ENCODE results near the gene DCAF12. TPM values are rescaled to one million over a fixed set of nuclear protein-coding genes. Genes with fewer than 3 reads are reported as not detected.

The DCAF12 gene
- total RNA-seq, 1 experiment from 2014 or later, result 27.0 TPM

DNA sequence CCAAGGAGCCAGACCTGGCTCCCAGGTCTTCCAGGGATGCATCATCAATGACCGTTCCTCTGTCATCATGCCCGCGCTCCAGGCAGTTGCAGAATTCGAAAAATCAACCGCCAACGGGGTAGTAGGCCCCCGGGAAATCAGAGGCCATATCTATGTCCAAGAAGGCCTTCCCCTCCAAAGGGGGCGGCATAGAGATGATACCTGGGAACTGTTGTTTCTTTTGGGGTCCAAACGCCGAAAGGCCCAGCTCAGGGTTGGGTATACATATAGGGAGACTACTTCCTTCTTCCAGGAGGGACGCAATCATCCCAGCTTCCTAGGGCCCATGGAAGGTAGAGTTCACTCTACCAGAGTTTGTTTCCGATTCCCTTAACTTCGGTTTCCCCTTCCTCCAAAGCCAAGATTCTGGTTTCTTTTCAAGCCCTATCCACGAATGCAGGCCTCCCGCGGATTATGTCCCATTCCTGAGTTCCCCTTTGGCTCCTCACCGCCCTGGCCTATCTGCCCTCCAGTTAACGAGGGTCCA is 754 bp downstream of the DCAF12 start:
- H3K27ac Mint-ChIP-seq, result peak overlapping the region; percentile 92

DNA sequence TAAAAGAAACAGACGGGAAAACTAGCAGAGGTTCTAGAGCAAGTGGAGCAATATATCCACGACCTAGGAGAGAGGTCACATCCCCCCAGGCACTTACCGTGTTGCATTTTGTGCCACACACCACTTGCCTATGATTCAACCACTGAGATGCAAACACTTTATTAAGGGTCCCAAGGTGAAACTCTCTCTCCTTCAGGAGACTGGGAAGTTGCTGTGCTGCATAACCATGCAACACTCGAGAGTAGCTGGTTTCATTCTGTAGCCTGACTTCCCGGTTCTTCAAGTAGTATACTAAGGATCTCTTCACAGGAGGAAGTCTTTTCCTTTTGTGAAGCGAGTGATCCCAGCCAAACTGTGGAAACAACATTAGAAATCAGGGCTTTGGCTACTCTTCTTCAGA is 1.6 kb downstream of the DCAF12 start:
- ChIA-PET CTCF (interaction anchor here (1.8 kb wide), 1 partner anchor 29 kb away, joined by 5 read pairs; no protein-coding TSS in a partner anchor), POLR2A (interaction anchor here (1.5 kb wide), 1 partner anchor 15 kb away, joined by 3 read pairs; no protein-coding TSS in a partner anchor)
- Mint-ChIP-seq H3K27me3 (ENCODE audit: low read depth) (no peaks in the 10 kb centered on the region), H3K4me1 (peaks cover 16% of the 10 kb centered on the region), H3K27ac (peak overlapping the region; percentile 83), H3K9me3 (no peaks in the 10 kb centered on the region), H3K4me3 (peak overlapping the region; percentile 96), H3K36me3 (peaks cover 33% of the 10 kb centered on the region)
- ATAC-seq, result no peak
- TF ChIP-seq, protein P1, sequence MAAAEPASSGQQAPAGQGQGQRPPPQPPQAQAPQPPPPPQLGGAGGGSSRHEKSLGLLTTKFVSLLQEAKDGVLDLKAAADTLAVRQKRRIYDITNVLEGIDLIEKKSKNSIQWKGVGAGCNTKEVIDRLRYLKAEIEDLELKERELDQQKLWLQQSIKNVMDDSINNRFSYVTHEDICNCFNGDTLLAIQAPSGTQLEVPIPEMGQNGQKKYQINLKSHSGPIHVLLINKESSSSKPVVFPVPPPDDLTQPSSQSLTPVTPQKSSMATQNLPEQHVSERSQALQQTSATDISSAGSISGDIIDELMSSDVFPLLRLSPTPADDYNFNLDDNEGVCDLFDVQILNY (CRISPR knock-in tag; IDR thresholded peaks at IDR 0.05), result no peak
- TF ChIP-seq, protein P2, sequence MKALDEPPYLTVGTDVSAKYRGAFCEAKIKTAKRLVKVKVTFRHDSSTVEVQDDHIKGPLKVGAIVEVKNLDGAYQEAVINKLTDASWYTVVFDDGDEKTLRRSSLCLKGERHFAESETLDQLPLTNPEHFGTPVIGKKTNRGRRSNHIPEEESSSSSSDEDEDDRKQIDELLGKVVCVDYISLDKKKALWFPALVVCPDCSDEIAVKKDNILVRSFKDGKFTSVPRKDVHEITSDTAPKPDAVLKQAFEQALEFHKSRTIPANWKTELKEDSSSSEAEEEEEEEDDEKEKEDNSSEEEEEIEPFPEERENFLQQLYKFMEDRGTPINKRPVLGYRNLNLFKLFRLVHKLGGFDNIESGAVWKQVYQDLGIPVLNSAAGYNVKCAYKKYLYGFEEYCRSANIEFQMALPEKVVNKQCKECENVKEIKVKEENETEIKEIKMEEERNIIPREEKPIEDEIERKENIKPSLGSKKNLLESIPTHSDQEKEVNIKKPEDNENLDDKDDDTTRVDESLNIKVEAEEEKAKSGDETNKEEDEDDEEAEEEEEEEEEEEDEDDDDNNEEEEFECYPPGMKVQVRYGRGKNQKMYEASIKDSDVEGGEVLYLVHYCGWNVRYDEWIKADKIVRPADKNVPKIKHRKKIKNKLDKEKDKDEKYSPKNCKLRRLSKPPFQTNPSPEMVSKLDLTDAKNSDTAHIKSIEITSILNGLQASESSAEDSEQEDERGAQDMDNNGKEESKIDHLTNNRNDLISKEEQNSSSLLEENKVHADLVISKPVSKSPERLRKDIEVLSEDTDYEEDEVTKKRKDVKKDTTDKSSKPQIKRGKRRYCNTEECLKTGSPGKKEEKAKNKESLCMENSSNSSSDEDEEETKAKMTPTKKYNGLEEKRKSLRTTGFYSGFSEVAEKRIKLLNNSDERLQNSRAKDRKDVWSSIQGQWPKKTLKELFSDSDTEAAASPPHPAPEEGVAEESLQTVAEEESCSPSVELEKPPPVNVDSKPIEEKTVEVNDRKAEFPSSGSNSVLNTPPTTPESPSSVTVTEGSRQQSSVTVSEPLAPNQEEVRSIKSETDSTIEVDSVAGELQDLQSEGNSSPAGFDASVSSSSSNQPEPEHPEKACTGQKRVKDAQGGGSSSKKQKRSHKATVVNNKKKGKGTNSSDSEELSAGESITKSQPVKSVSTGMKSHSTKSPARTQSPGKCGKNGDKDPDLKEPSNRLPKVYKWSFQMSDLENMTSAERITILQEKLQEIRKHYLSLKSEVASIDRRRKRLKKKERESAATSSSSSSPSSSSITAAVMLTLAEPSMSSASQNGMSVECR (CRISPR knock-in tag; IDR thresholded peaks at IDR 0.05; ENCODE audit: borderline replicate concordance), result no peak
- TF ChIP-seq, protein P3, sequence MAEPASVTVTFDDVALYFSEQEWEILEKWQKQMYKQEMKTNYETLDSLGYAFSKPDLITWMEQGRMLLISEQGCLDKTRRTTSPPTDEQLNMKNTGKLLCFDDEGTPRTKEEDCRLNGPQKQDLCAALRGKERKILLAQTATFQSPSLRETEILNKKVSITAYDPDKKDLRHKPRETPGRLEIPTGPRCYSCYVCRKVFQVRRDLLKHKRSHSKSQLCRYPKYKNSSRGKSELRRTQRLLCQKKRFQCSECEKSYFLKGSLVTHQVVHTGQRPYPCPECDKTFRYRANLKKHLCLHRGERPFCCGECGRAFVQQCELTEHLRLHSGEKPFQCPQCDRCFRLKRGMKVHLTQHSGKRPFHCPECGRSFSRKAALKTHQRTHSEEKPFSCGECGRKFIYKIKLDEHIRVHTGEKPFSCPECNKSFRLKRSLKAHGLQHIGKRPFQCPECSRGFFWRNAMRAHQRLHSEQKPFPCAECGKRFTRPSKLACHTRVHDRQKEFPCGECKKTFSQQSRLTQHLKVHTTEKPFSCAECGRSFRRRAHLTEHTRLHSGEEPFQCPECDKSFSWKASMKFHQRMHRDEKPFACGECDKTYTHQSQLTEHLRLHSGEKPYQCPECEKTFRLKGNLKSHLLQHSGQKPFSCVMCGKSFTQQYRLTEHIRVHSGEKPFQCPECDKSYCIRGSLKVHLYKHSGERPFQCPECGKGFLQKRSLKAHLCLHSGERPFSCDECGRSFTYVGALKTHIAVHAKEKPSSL (CRISPR knock-in tag; conservative IDR thresholded peaks at IDR 0.05), result no peak
- TF ChIP-seq TEAD1 (CRISPR knock-in tag; IDR thresholded peaks at IDR 0.05) (no peak), JAZF1 (CRISPR knock-in tag; IDR thresholded peaks at IDR 0.05) (no peak), MXD4 (CRISPR knock-in tag; IDR thresholded peaks at IDR 0.05; ENCODE audit: borderline replicate concordance) (no peak)
- no peak for DNase-seq (ENCODE audit: low spot score)

More for the DNA sequence above, 754 bp downstream of the DCAF12 start:
- ChIA-PET POLR2A (interaction anchor here (1.1 to 1.5 kb wide), 2 partner anchors 14 to 53 kb away, joined by 3 to 4 read pairs; partner anchors contain the start of gene UBAP1), CTCF (interaction anchor here (0.6 to 1.8 kb wide), 5 partner anchors 14 to 128 kb away, joined by 3 to 5 read pairs (median 4); partner anchors contain the start of gene UBAP1)
- peak; percentile 10 for ATAC-seq
- Mint-ChIP-seq H3K4me3 (peak overlapping the region; percentile 96), H3K4me1 (peaks cover 16% of the 10 kb centered on the region), H3K9me3 (no peaks in the 10 kb centered on the region), H3K27me3 (ENCODE audit: low read depth) (no peaks in the 10 kb centered on the region), H3K36me3 (peaks cover 33% of the 10 kb centered on the region)
- peak; percentile 16 for DNase-seq (ENCODE audit: low spot score)
- 0 out of 2 replicates have a peak, but pooled peaks have one; percentile 28 for TF ChIP-seq KAT7 (CRISPR knock-in tag; IDR thresholded peaks at IDR 0.05; ENCODE audit: borderline replicate concordance)
- TF ChIP-seq, protein P4, sequence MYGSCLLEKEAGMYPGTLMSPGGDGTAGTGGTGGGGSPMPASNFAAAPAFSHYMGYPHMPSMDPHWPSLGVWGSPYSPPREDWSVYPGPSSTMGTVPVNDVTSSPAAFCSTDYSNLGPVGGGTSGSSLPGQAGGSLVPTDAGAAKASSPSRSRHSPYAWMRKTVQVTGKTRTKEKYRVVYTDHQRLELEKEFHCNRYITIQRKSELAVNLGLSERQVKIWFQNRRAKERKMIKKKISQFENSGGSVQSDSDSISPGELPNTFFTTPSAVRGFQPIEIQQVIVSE (CRISPR knock-in tag; IDR thresholded peaks at IDR 0.05; ENCODE audit: borderline replicate concordance), result no peak

DNA sequence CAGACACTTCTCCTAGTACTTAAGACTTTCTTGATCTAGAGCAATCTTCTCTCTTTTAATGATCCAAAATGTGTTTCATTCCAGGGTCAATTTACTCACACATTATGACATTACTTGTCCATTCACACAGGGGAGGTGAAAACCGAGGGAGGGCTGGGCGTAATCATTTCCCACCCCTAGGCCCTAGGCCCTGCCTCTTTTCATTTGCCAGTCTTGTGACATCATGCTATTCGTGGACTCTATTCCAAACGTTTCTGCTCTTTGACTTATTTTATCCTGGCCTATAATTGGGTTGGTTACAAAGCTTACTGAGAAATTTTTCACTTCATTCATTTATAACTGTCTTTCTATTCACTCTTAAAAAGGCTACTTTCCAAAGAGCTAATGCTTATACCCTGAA is 2.4 kb downstream of the DCAF12 start:
- no peak for DNase-seq (ENCODE audit: low spot score)
- ChIA-PET POLR2A (no interaction called here), CTCF (no interaction called here)
- peak overlapping the region; percentile 96; the same call in 1 of the 2 replicates for H3K4me3 Mint-ChIP-seq
- H3K9me3 Mint-ChIP-seq, result no peaks in the 10 kb centered on the region
- H3K4me1 Mint-ChIP-seq, result peaks cover 16% of the 10 kb centered on the region
- peaks cover 34% of the 10 kb centered on the region for H3K36me3 Mint-ChIP-seq
- no peak for ATAC-seq
- no peaks in the 10 kb centered on the region for H3K27me3 Mint-ChIP-seq (ENCODE audit: low read depth)
- no peak overlapping the region for H3K27ac Mint-ChIP-seq
- TF ChIP-seq, protein P2 (CRISPR knock-in tag; IDR thresholded peaks at IDR 0.05; ENCODE audit: borderline replicate concordance), result no peak
- TF ChIP-seq NR2C2 (CRISPR knock-in tag; IDR thresholded peaks at IDR 0.05) (no peak), ESRRA (CRISPR knock-in tag; IDR thresholded peaks at IDR 0.05; ENCODE audit: borderline replicate concordance) (no peak), GABPB1 (CRISPR knock-in tag; IDR thresholded peaks at IDR 0.05) (no peak), ZNF671 (CRISPR knock-in tag; IDR thresholded peaks at IDR 0.05) (no peak), RORB (CRISPR knock-in tag; IDR thresholded peaks at IDR 0.05) (no peak), SOX15 (CRISPR knock-in tag; IDR thresholded peaks at IDR 0.05) (no peak), ZNF396 (CRISPR knock-in tag; IDR thresholded peaks at IDR 0.05; ENCODE audit: borderline replicate concordance) (no peak)
- TF ChIP-seq, protein P5, sequence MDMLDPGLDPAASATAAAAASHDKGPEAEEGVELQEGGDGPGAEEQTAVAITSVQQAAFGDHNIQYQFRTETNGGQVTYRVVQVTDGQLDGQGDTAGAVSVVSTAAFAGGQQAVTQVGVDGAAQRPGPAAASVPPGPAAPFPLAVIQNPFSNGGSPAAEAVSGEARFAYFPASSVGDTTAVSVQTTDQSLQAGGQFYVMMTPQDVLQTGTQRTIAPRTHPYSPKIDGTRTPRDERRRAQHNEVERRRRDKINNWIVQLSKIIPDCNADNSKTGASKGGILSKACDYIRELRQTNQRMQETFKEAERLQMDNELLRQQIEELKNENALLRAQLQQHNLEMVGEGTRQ (CRISPR knock-in tag; IDR thresholded peaks at IDR 0.05), result no peak

Measured in WTC11 (cell line).